ENCODE data around the gene NLRC3.

Gene NLRC3

GRCh38 chr16:3525951-3526350 is 51.3 kb downstream of the NLRC3 start:
- Mint-ChIP-seq H3K4me3 (no peak overlapping the region), H3K27ac (no peak overlapping the region), H3K9me3 (no peaks in the 10 kb centered on the region), H3K4me1 (peaks cover 31% of the 10 kb centered on the region), H3K36me3 (peaks cover 12% of the 10 kb centered on the region), H3K27me3 (no peaks in the 10 kb centered on the region)

- Mint-ChIP-seq H3K4me3 (no peak overlapping the region), H3K36me3 (peaks cover 17% of the 10 kb centered on the region), H3K27ac (peak overlapping the region; percentile 46), H3K4me1 (peaks cover 28% of the 10 kb centered on the region), H3K27me3 (no peaks in the 10 kb centered on the region), H3K9me3 (no peaks in the 10 kb centered on the region)
Measured at GRCh38 chr16:3523281-3523680, 53.9 kb downstream of the NLRC3 start.

GRCh38 chr16:3520841-3521240 is 56.4 kb downstream of the NLRC3 start:
- Mint-ChIP-seq H3K27ac (no peak overlapping the region), H3K4me1 (peaks cover 15% of the 10 kb centered on the region), H3K36me3 (peaks cover 15% of the 10 kb centered on the region), H3K4me3 (no peak overlapping the region), H3K9me3 (no peaks in the 10 kb centered on the region), H3K27me3 (no peaks in the 10 kb centered on the region)

- Mint-ChIP-seq H3K27me3 (no peaks in the 10 kb centered on the region), H3K9me3 (no peaks in the 10 kb centered on the region), H3K4me1 (peaks cover 11% of the 10 kb centered on the region), H3K4me3 (no peak overlapping the region), H3K27ac (no peak overlapping the region), H3K36me3 (peaks cover 16% of the 10 kb centered on the region)
Measured at GRCh38 chr16:3520413-3520812, 56.8 kb downstream of the NLRC3 start.

GRCh38 chr16:3519581-3519980 is 57.6 kb downstream of the NLRC3 start:
- Mint-ChIP-seq H3K27me3 (no peaks in the 10 kb centered on the region), H3K9me3 (no peaks in the 10 kb centered on the region), H3K27ac (no peak overlapping the region), H3K36me3 (peaks cover 15% of the 10 kb centered on the region), H3K4me1 (peaks cover 16% of the 10 kb centered on the region), H3K4me3 (no peak overlapping the region)

GRCh38 chr16:3518986-3519348 is 58.2 kb downstream of the NLRC3 start:
- Mint-ChIP-seq H3K9me3 (no peaks in the 10 kb centered on the region), H3K36me3 (peaks cover 15% of the 10 kb centered on the region)

GRCh38 chr16:3518292-3518985 is 58.8 kb downstream of the NLRC3 start:
- H3K9me3 Mint-ChIP-seq: no peaks in the 10 kb centered on the region
- no peak overlapping the region for H3K4me3 Mint-ChIP-seq
- peaks cover 15% of the 10 kb centered on the region for H3K36me3 Mint-ChIP-seq
- peaks cover 22% of the 10 kb centered on the region for H3K4me1 Mint-ChIP-seq
- no peak overlapping the region for H3K27ac Mint-ChIP-seq
- no peaks in the 10 kb centered on the region for H3K27me3 Mint-ChIP-seq

More at GRCh38 chr16:3518986-3519348, 58.2 kb downstream of the NLRC3 start:
- H3K27ac Mint-ChIP-seq: no peak overlapping the region
- peaks cover 17% of the 10 kb centered on the region for H3K4me1 Mint-ChIP-seq
- no peaks in the 10 kb centered on the region for H3K27me3 Mint-ChIP-seq
- H3K4me3 Mint-ChIP-seq: no peak overlapping the region

GRCh38 chr16:3515897-3516296 is 61.3 kb downstream of the NLRC3 start:
- Mint-ChIP-seq H3K9me3 (no peaks in the 10 kb centered on the region), H3K4me1 (peaks cover 35% of the 10 kb centered on the region), H3K27ac (no peak overlapping the region), H3K4me3 (no peak overlapping the region), H3K36me3 (peaks cover 14% of the 10 kb centered on the region), H3K27me3 (no peaks in the 10 kb centered on the region)

GRCh38 chr16:3514621-3515020 is 62.6 kb downstream of the NLRC3 start:
- Mint-ChIP-seq H3K4me3 (no peak overlapping the region), H3K27me3 (no peaks in the 10 kb centered on the region), H3K27ac (no peak overlapping the region), H3K9me3 (no peaks in the 10 kb centered on the region), H3K4me1 (peaks cover 47% of the 10 kb centered on the region), H3K36me3 (peaks cover 12% of the 10 kb centered on the region)

- no peaks in the 10 kb centered on the region for H3K27me3 Mint-ChIP-seq
- peaks cover 11% of the 10 kb centered on the region for H3K36me3 Mint-ChIP-seq
- peaks cover 53% of the 10 kb centered on the region for H3K4me1 Mint-ChIP-seq
- H3K4me3 Mint-ChIP-seq: no peak overlapping the region
- no peaks in the 10 kb centered on the region for H3K9me3 Mint-ChIP-seq
- peak overlapping the region; percentile 60 for H3K27ac Mint-ChIP-seq
Measured at GRCh38 chr16:3513892-3514583, 63.2 kb downstream of the NLRC3 start.

- Mint-ChIP-seq H3K27ac (peak overlapping the region; percentile 91), H3K9me3 (no peaks in the 10 kb centered on the region), H3K4me3 (no peak overlapping the region), H3K4me1 (peaks cover 58% of the 10 kb centered on the region), H3K27me3 (no peaks in the 10 kb centered on the region), H3K36me3 (peaks cover 20% of the 10 kb centered on the region)
Measured at GRCh38 chr16:3511286-3512180, 65.7 kb downstream of the NLRC3 start.

- Mint-ChIP-seq H3K36me3 (peaks cover 23% of the 10 kb centered on the region), H3K27ac (peak overlapping the region; percentile 91)
Measured at GRCh38 chr16:3510416-3510815, 66.8 kb downstream of the NLRC3 start.

GRCh38 chr16:3509470-3509928 is 67.7 kb downstream of the NLRC3 start:
- H3K36me3 Mint-ChIP-seq: peaks cover 24% of the 10 kb centered on the region
- no peaks in the 10 kb centered on the region for H3K27me3 Mint-ChIP-seq
- H3K4me3 Mint-ChIP-seq: no peak overlapping the region
- H3K4me1 Mint-ChIP-seq: peaks cover 67% of the 10 kb centered on the region
- H3K9me3 Mint-ChIP-seq: no peaks in the 10 kb centered on the region
- peak overlapping the region; percentile 46 for H3K27ac Mint-ChIP-seq

More at GRCh38 chr16:3510416-3510815, 66.8 kb downstream of the NLRC3 start:
- H3K4me1 Mint-ChIP-seq: peaks cover 67% of the 10 kb centered on the region
- peak overlapping the region; percentile 61 for H3K4me3 Mint-ChIP-seq
- no peaks in the 10 kb centered on the region for H3K9me3 Mint-ChIP-seq
- no peaks in the 10 kb centered on the region for H3K27me3 Mint-ChIP-seq

GRCh38 chr16:3508736-3509135 is 68.5 kb downstream of the NLRC3 start:
- Mint-ChIP-seq H3K4me3 (peak overlapping the region; percentile 32), H3K27ac (peak overlapping the region; percentile 95), H3K4me1 (peaks cover 71% of the 10 kb centered on the region), H3K36me3 (peaks cover 26% of the 10 kb centered on the region), H3K27me3 (no peaks in the 10 kb centered on the region), H3K9me3 (no peaks in the 10 kb centered on the region)

- H3K27me3 Mint-ChIP-seq: no peaks in the 10 kb centered on the region
- H3K36me3 Mint-ChIP-seq: peaks cover 15% of the 10 kb centered on the region
- peaks cover 67% of the 10 kb centered on the region for H3K4me1 Mint-ChIP-seq
- H3K27ac Mint-ChIP-seq: peak overlapping the region; percentile 86
- peak overlapping the region; percentile 74 for H3K4me3 Mint-ChIP-seq
- no peaks in the 10 kb centered on the region for H3K9me3 Mint-ChIP-seq
Measured at GRCh38 chr16:3503523-3503922, 73.7 kb downstream of the NLRC3 start.

All from activated naive CD4-positive, alpha-beta T cell treated with anti-CD3 and anti-CD28 coated beads, Interleukin-2, amount 50 U/mL, for 24 hours (primary cell).